Stomach (tissue), 4 donors: ENCODE data around the gene GIPC2.

Source experiments
- POLR2A ChIP-seq, 4 donors: fragments of 450-650 bp; IDR thresholded peaks; one replicate each; pipeline ENCODE4 v1.6.1; 2016; ENCODE audit warnings: antibody characterized with exemption in 4 of 4, control low read depth in 2 of 4, mild to moderate bottlenecking in 1 of 4, moderate library complexity in 1 of 4
- TF ChIP-seq, protein P1 (sequence below), 7 experiments: fragments of 450-650 bp in 4 of 7; fragments of 200-600 bp in 3 of 7; sonication (generic) in 3 of 7; IDR thresholded peaks; one replicate each; pipeline ENCODE4 v1.5.1; 2016 to 2019; ENCODE audit warnings: antibody characterized with exemption in 7 of 7, control low read depth in 2 of 7, mild to moderate bottlenecking in 1 of 7

DNA sequence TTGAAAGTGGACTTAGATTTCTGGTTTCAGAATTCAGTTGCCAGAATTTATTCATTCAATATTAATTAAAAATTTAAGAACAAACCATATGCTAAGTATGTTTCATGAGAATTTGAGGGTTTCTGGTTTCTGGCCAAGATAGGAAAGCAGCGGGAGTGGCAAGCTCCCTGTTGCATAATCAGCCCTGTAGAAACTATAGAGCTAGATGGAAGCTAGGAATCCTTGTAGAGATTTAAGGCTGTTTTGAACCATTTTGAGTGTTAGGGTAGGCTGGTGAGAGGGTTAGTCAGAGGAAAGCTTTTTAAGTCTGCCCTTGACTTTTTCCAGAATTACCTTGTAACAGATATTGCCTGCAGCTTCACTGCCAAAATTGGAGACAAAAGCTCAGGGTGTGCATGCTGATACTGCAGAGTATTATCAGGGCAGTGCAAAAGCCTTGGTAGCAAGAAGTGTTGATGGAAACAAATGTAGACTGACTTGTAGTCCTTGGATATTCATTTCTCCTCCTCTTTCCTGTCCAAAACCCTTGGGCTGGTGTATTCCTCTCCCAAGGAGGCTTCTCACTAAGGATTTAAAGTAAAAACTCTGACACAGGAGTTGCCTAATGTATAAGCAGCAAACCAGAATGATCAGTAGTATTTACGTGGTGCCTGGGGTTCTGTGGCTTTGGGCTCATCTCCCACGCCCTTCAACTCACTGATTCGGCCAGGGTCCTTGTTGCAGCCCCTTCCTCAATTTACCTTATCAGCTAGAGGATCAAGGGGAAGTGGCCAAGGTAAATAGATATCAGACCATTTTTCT is 12.6 kb upstream of the GIPC2 start:
- no peak for TF ChIP-seq POLR2A (IDR thresholded peaks at IDR 0.05)
- TF ChIP-seq, protein P1, sequence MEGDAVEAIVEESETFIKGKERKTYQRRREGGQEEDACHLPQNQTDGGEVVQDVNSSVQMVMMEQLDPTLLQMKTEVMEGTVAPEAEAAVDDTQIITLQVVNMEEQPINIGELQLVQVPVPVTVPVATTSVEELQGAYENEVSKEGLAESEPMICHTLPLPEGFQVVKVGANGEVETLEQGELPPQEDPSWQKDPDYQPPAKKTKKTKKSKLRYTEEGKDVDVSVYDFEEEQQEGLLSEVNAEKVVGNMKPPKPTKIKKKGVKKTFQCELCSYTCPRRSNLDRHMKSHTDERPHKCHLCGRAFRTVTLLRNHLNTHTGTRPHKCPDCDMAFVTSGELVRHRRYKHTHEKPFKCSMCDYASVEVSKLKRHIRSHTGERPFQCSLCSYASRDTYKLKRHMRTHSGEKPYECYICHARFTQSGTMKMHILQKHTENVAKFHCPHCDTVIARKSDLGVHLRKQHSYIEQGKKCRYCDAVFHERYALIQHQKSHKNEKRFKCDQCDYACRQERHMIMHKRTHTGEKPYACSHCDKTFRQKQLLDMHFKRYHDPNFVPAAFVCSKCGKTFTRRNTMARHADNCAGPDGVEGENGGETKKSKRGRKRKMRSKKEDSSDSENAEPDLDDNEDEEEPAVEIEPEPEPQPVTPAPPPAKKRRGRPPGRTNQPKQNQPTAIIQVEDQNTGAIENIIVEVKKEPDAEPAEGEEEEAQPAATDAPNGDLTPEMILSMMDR (IDR thresholded peaks at IDR 0.05) = no peak
